ENCODE results near the gene IFT81. TPM values are rescaled to one million over a fixed set of nuclear protein-coding genes. Genes with fewer than 3 reads are reported as not detected.

IFT81 gene
- polyA plus RNA-seq, 3 donors: 0.39 to 0.97 (median 0.47) TPM

DNA sequence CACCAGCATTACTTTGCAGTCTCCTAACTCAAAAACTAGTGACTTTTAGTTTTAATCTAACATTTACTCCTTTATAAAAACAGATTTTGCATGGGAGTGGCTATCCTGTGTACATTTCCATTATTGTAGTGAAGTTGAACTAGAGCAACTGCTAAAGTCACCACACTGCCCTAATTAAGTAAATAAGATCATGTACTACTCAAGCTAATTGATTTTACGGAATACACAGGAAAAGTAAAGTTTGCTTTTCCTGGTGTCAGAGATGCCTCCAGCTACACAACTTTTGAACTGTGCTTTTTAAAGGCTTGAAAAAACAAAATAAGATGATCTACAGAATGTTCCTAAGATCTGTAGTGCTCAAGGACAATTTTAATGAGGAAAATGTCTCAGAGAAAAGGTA, 106.5 kb downstream of the IFT81 start:
- peaks cover 40 to 51% of the 10 kb centered on the region in 2 donors for H3K4me1 ChIP-seq (ENCODE audit: control insufficient read depth in 1 of 2, insufficient read depth in 2 of 2, low read length in 2 of 2)
- H3K27ac ChIP-seq (ENCODE audit: low read depth in 1 of 2, low read length in 2 of 2): no peak overlapping the region
- intact Hi-C loops (cut with micrococcal nuclease): loop anchor here in 1 of 2 donors (10.0 kb wide), 1 partner anchor 54 kb away; the partner anchor contains the start of gene ATP2A2
- H3K4me3 Mint-ChIP-seq: no peak overlapping the region
- H3K27me3 Mint-ChIP-seq (ENCODE audit: low read depth in 3 of 3): peaks cover 0 to 5% (median 3%) of the 10 kb centered on the region in 3 donors
- peaks cover 38% of the 10 kb centered on the region for H3K4me1 Mint-ChIP-seq
- no peaks in the 10 kb centered on the region for H3K36me3 Mint-ChIP-seq
- WGBS (ENCODE audit: insufficient coverage): no CpG with 5 or more reads among the region's 1 CpG
- DNase-seq: no peak
- H4K20me1 ChIP-seq (ENCODE audit: insufficient read depth, low read length): no peaks in the 10 kb centered on the region
- peaks cover 0 to 1% (median 0%) of the 10 kb centered on the region in 7 donors for H3K9me3 Mint-ChIP-seq
- H3K4me3 ChIP-seq (replicated peaks in 1 of 3; ENCODE audit: low read depth in 2 of 3, low read length in 3 of 3): no peak overlapping the region
- H3K9ac ChIP-seq (ENCODE audit: insufficient read depth, low read length, poor library complexity, severe bottlenecking): no peak overlapping the region
- H3K4me2 ChIP-seq (replicated peaks; ENCODE audit: extremely low read depth, low read length, poor library complexity, severe bottlenecking): no peak overlapping the region
- no peaks in the 10 kb centered on the region for H3K27me3 ChIP-seq (ENCODE audit: control insufficient read depth in 2 of 2, insufficient read depth in 2 of 2, low read length in 2 of 2)
- H3K27ac Mint-ChIP-seq: no peak overlapping the region
- TF ChIP-seq, protein P1, sequence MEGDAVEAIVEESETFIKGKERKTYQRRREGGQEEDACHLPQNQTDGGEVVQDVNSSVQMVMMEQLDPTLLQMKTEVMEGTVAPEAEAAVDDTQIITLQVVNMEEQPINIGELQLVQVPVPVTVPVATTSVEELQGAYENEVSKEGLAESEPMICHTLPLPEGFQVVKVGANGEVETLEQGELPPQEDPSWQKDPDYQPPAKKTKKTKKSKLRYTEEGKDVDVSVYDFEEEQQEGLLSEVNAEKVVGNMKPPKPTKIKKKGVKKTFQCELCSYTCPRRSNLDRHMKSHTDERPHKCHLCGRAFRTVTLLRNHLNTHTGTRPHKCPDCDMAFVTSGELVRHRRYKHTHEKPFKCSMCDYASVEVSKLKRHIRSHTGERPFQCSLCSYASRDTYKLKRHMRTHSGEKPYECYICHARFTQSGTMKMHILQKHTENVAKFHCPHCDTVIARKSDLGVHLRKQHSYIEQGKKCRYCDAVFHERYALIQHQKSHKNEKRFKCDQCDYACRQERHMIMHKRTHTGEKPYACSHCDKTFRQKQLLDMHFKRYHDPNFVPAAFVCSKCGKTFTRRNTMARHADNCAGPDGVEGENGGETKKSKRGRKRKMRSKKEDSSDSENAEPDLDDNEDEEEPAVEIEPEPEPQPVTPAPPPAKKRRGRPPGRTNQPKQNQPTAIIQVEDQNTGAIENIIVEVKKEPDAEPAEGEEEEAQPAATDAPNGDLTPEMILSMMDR (IDR thresholded peaks at IDR 0.05): no peak
- no peak overlapping the region for H2AFZ ChIP-seq (ENCODE audit: insufficient read depth, low read depth, low read length, poor library complexity, severe bottlenecking)
- H3K79me2 ChIP-seq (ENCODE audit: insufficient read depth, low read length): no peaks in the 10 kb centered on the region
- H3K9me3 ChIP-seq (replicated peaks in 1 of 2; ENCODE audit: control insufficient read depth in 1 of 2, insufficient read depth in 1 of 2, low read length in 2 of 2): no peaks in the 10 kb centered on the region
- H3K36me3 ChIP-seq (replicated peaks in 1 of 2; ENCODE audit: control insufficient read depth in 1 of 2, insufficient read depth in 2 of 2, low read length in 2 of 2): no peaks in the 10 kb centered on the region

GRCh38 chr12:110233212-110233903, 109.2 kb downstream of the IFT81 start:
- H3K4me3 Mint-ChIP-seq: no peak overlapping the region
- no peaks in the 10 kb centered on the region for H3K9me3 ChIP-seq (replicated peaks in 1 of 2; ENCODE audit: control insufficient read depth in 1 of 2, insufficient read depth in 1 of 2, low read length in 2 of 2)
- H3K27ac Mint-ChIP-seq: peak overlapping the region; percentile 89 to 93 (median 90)
- no peak for DNase-seq
- peak overlapping the region; percentile 65 for H3K4me2 ChIP-seq (replicated peaks; ENCODE audit: extremely low read depth, low read length, poor library complexity, severe bottlenecking)
- peak overlapping the region in 1 of 2 donors; percentile 82 for H3K27ac ChIP-seq (ENCODE audit: low read depth in 1 of 2, low read length in 2 of 2)
- TF ChIP-seq, protein P1 (IDR thresholded peaks at IDR 0.05): no peak
- intact Hi-C loops (cut with micrococcal nuclease): loop anchor here in 1 of 2 donors (10.0 kb wide), 1 partner anchor 51 kb away; the partner anchor contains the start of gene ATP2A2
- H3K36me3 Mint-ChIP-seq: no peaks in the 10 kb centered on the region
- no peaks in the 10 kb centered on the region for H3K27me3 ChIP-seq (ENCODE audit: control insufficient read depth in 2 of 2, insufficient read depth in 2 of 2, low read length in 2 of 2)
- H3K27me3 Mint-ChIP-seq (ENCODE audit: low read depth in 3 of 3): peaks cover 0 to 2% (median 0%) of the 10 kb centered on the region in 3 donors
- H3K79me2 ChIP-seq (ENCODE audit: insufficient read depth, low read length): no peaks in the 10 kb centered on the region
- no peaks in the 10 kb centered on the region for H4K20me1 ChIP-seq (ENCODE audit: insufficient read depth, low read length)
- peaks cover 32% of the 10 kb centered on the region for H3K4me1 Mint-ChIP-seq
- peaks cover 31 to 44% of the 10 kb centered on the region in 2 donors for H3K4me1 ChIP-seq (ENCODE audit: control insufficient read depth in 1 of 2, insufficient read depth in 2 of 2, low read length in 2 of 2)
- H3K9me3 Mint-ChIP-seq: no peaks in the 10 kb centered on the region
- H3K36me3 ChIP-seq (replicated peaks in 1 of 2; ENCODE audit: control insufficient read depth in 1 of 2, insufficient read depth in 2 of 2, low read length in 2 of 2): no peaks in the 10 kb centered on the region
- H2AFZ ChIP-seq (ENCODE audit: insufficient read depth, low read depth, low read length, poor library complexity, severe bottlenecking): peak overlapping the region; percentile 59
- no peak overlapping the region for H3K9ac ChIP-seq (ENCODE audit: insufficient read depth, low read length, poor library complexity, severe bottlenecking)
- H3K4me3 ChIP-seq (replicated peaks in 1 of 3; ENCODE audit: low read depth in 2 of 3, low read length in 3 of 3): peak overlapping the region in 1 of 3 experiments; percentile 64
- WGBS (ENCODE audit: insufficient coverage): 79% methylated on average over 3 of the region's 6 CpGs

Measured in CD14-positive monocyte (primary cell).